IMR-90 (cell line): Measurements from ENCODE around the gene SBSN. TPM values are rescaled to one million over a fixed set of nuclear protein-coding genes. Genes with fewer than 3 reads are reported as not detected.
A peak's percentile ranks its signal among the peaks of the same experiment; 100 is the strongest.

Experiments
- ATAC-seq: fragments of 200-7000 bp; cut with Tn5 transposase; 2 replicates; pipeline ENCODE4 v1.9.1; 2020; ENCODE audit warnings: low read depth, mild to moderate bottlenecking, moderate library complexity
- BruUV-seq: library from RNA; stranded (reverse); fragments of 400-500 nt; replicated peaks from 2 replicates; lab custom pipeline; 2021; lab: Mats Ljungman, UMichigan
- CTCF ChIA-PET: fragments of 300-600 bp; formaldehyde crosslinking; extraction: SDS; loops from one replicate; lab custom pipeline; 2021; ENCODE audit warnings: antibody characterized with exemption; lab: Yijun Ruan, JAX
- POLR2A ChIA-PET: fragments of 300-600 bp; sonication (Branson Sonifier 250); formaldehyde crosslinking; loops from one replicate; lab custom pipeline; 2022; ENCODE audit warnings: antibody characterized with exemption; ENCODE audit not compliant: unreplicated experiment; lab: Charles Lee
- DNase-seq: peaks from one replicate; pipeline ENCODE4 v3.0.0; 2013
- H2AFZ ChIP-seq: replicated peaks from 2 replicates; pipeline ENCODE3; 2013; ENCODE audit warnings: low read length, mild to moderate bottlenecking; ENCODE audit not compliant: poor library complexity
- H2AK5ac ChIP-seq: 2 replicates; pipeline ENCODE4 v1.6.1; 2013; ENCODE audit warnings: low read depth, low read length, inconsistent platforms
- H2AK9ac ChIP-seq: replicated peaks from 2 replicates; pipeline ENCODE3; 2013; ENCODE audit warnings: mild to moderate bottlenecking, low read depth, low read length, moderate library complexity; ENCODE audit not compliant: poor library complexity
- H2BK120ac ChIP-seq: 2 replicates; pipeline ENCODE4 v1.6.1; 2013; ENCODE audit warnings: low read depth, low read length, inconsistent platforms
- H2BK15ac ChIP-seq: 3 replicates; pipeline ENCODE4 v1.6.1; 2013; ENCODE audit warnings: low read depth, low read length, inconsistent platforms
- H2BK20ac ChIP-seq: 2 replicates; pipeline ENCODE4 v1.6.1; 2013; ENCODE audit warnings: low read depth, mild to moderate bottlenecking, inconsistent platforms, low read length, moderate library complexity
- H2BK5ac ChIP-seq: 2 replicates; pipeline ENCODE4 v1.6.1; 2013; ENCODE audit warnings: mild to moderate bottlenecking, low read depth, low read length, inconsistent platforms; ENCODE audit not compliant: poor library complexity, severe bottlenecking
- H3K14ac ChIP-seq: replicated peaks from 2 replicates; pipeline ENCODE4 v1.6.1; 2013; ENCODE audit warnings: low read depth, low read length, inconsistent platforms
- H3K18ac ChIP-seq: 2 replicates; pipeline ENCODE4 v1.6.1; 2013; ENCODE audit warnings: low read depth, low read length, control low read depth
- H3K23ac ChIP-seq: 2 replicates; pipeline ENCODE4 v1.6.1; 2013; ENCODE audit warnings: low read depth, low read length, inconsistent platforms
- H3K27ac ChIP-seq: 2 replicates; pipeline ENCODE4 v1.5.1; 2013; ENCODE audit warnings: mild to moderate bottlenecking, control low read depth, low read length; ENCODE audit not compliant: insufficient read depth
- H3K27me3 ChIP-seq: 2 replicates; pipeline ENCODE4 v1.6.1; 2013; ENCODE audit warnings: low read length; ENCODE audit not compliant: control insufficient read depth, insufficient read depth
- H3K36me3 ChIP-seq: 2 replicates; pipeline ENCODE4 v1.6.1; 2013; ENCODE audit warnings: low read length, mixed read lengths; ENCODE audit not compliant: control insufficient read depth, insufficient read depth
- H3K4ac ChIP-seq: 2 replicates; pipeline ENCODE4 v1.6.1; 2013; ENCODE audit warnings: low read depth, low read length, inconsistent platforms
- H3K4me1 ChIP-seq: 2 replicates; pipeline ENCODE4 v1.6.1; 2013; ENCODE audit warnings: low read length, mixed read lengths; ENCODE audit not compliant: control insufficient read depth, insufficient read depth
- H3K4me2 ChIP-seq: 2 replicates; pipeline ENCODE4 v1.6.1; 2013; ENCODE audit warnings: low read depth, mild to moderate bottlenecking, control low read depth, low read length, moderate library complexity
- H3K4me3 ChIP-seq: 2 replicates; pipeline ENCODE4 v1.5.1; 2013; ENCODE audit warnings: low read depth, mild to moderate bottlenecking, control low read depth, low read length, moderate library complexity; ENCODE audit not compliant: insufficient read depth
- H3K56ac ChIP-seq: 2 replicates; pipeline ENCODE4 v1.6.1; 2013; ENCODE audit warnings: low read length, inconsistent platforms; ENCODE audit not compliant: insufficient read depth; ENCODE audit errors: extremely low read depth
- H3K79me1 ChIP-seq, 2 experiments: 2 replicates each; pipeline ENCODE4 v1.6.1; 2013; ENCODE audit warnings: low read length in 2 of 2, inconsistent platforms in 1 of 2, low read depth in 1 of 2
- H3K9ac ChIP-seq: 2 replicates; pipeline ENCODE4 v1.6.1; 2013; ENCODE audit warnings: low read depth, low read length, control low read depth
- H3K9me1 ChIP-seq: 2 replicates; pipeline ENCODE4 v1.6.1; 2013; ENCODE audit warnings: low read length, inconsistent platforms; ENCODE audit not compliant: insufficient read depth
- H3K9me3 ChIP-seq: 2 replicates; pipeline ENCODE4 v1.6.1; 2013; ENCODE audit warnings: low read length; ENCODE audit not compliant: control insufficient read depth, insufficient read depth
- H4K20me1 ChIP-seq: 2 replicates; pipeline ENCODE4 v1.6.1; 2013; ENCODE audit warnings: low read length, inconsistent platforms; ENCODE audit not compliant: insufficient read depth
- H4K5ac ChIP-seq: 2 replicates; pipeline ENCODE4 v1.6.1; 2013; ENCODE audit warnings: mild to moderate bottlenecking, low read depth, low read length, control low read depth
- H4K8ac ChIP-seq, 2 experiments: 2 replicates each; pipeline ENCODE4 v1.6.1; 2013; ENCODE audit warnings: low read depth in 2 of 2, low read length in 2 of 2, control low read depth in 1 of 2, inconsistent platforms in 1 of 2
- H4K91ac ChIP-seq: 2 replicates; pipeline ENCODE4 v1.6.1; 2013; ENCODE audit warnings: low read depth, low read length, inconsistent platforms; ENCODE audit not compliant: insufficient read depth
- CHD1 ChIP-seq: IDR thresholded peaks from 2 replicates; pipeline ENCODE4 v1.6.1; 2012; ENCODE audit warnings: low read depth, low read length, improper control_type of control experiment
- MXI1 ChIP-seq: IDR thresholded peaks from 2 replicates; pipeline ENCODE4 v1.6.1; 2012; ENCODE audit warnings: low read depth, mild to moderate bottlenecking, low read length, moderate library complexity, borderline replicate concordance
- WGBS, 2 experiments: methylation state at CpG; one replicate each; pipeline versions ENCODE4 v1.1.5 to v1.1.7; 2013; ENCODE audit warnings: missing lambda C conversion rate in 2 of 2; ENCODE audit not compliant: insufficient read length in 1 of 2; ENCODE audit errors: extremely low coverage in 2 of 2; 5-methylcytosine and 5-hydroxymethylcytosine counted together
- dilution Hi-C: fragments of 300-500 bp; cut with HindIII; formaldehyde crosslinking; loops from one replicate; pipeline ENCODE4 v1.14.3; 2018; ENCODE audit warnings: low sequenced_read_pairs; ENCODE audit not compliant: unreplicated experiment
- in situ Hi-C: fragments of 300-500 bp; cut with MboI; formaldehyde crosslinking; loops from 3 replicates; pipeline ENCODE4 v1.14.3; 2019; ENCODE audit warnings: low sequenced_read_pairs, inconsistent platforms, mixed read lengths
- intact Hi-C: fragments of 100-400 bp; cut with micrococcal nuclease; formaldehyde crosslinking; loops from 2 replicates; pipeline ENCODE4 v1.10.0; 2022
- polyA plus RNA-seq, 3 experiments: library from polyadenylated mRNA; depleted of rRNA; stranded (reverse); fragments of >200 nt; gene quantifications; 2 replicates each; pipeline ENCODE4 v1.2.3, GENCODE V29; 2012; ENCODE audit warnings: low replicate concordance in 1 of 3
- total RNA-seq: library from RNA; depleted of rRNA; stranded (reverse); fragments of >200 nt; gene quantifications from 2 replicates; pipeline ENCODE4 v1.2.3, GENCODE V29; 2012

The SBSN gene
- total and polyA plus RNA-seq, 2 of the 4 experiments (the other 2 are of a cell fraction): 0.72 to 6.4 TPM

GRCh38 chr19:35545855-35546381, 17.8 kb upstream of the SBSN start:
- no peak for TF ChIP-seq CHD1
- peak; percentile 55 for TF ChIP-seq MXI1
- no peak for DNase-seq
- Histone ChIP-seq H3K4ac (peak overlapping the region; percentile 86), H2BK5ac (peak overlapping the region; percentile 44), H3K27me3 (no peaks in the 10 kb centered on the region), H3K9me1 (peaks cover 9% of the 10 kb centered on the region; the same call in 1 of the 2 replicates), H3K4me3 (peak overlapping the region; percentile 91), H3K14ac (peak overlapping the region; percentile 78; the same call in 1 of the 2 replicates), H3K4me1 (peaks cover 8% of the 10 kb centered on the region), H4K5ac (peak overlapping the region; percentile 57), H3K27ac (peak overlapping the region; percentile 74), H4K8ac (peak overlapping the region; percentile 73 to 97; a peak in 2 of 4 replicates), H3K9ac (peak overlapping the region; percentile 79), H2BK120ac (peak overlapping the region; percentile 31; the same call in 1 of the 2 replicates), H3K23ac (peak overlapping the region; percentile 71; the same call in 1 of the 2 replicates), H4K91ac (peak overlapping the region; percentile 72), H2BK20ac (no peak overlapping the region), H3K4me2 (peak overlapping the region; percentile 75), H2BK15ac (no peak overlapping the region), H2AK5ac (peak overlapping the region; percentile 71; the same call in 1 of the 2 replicates), H3K9me3 (no peaks in the 10 kb centered on the region), H3K56ac (peak overlapping the region; percentile 46; the same call in 1 of the 2 replicates), H3K79me1 (peaks cover 31 to 49% of the 10 kb centered on the region in 2 experiments), H2AK9ac (peak overlapping the region; percentile 95), H2AFZ (peak overlapping the region; percentile 99), H3K18ac (no peak overlapping the region), H3K36me3 (peaks cover 6% of the 10 kb centered on the region; the same call in 1 of the 2 replicates), H4K20me1 (0 out of 2 replicates have a peak, but pooled peaks cover 7% of the 10 kb centered on the region)
- WGBS, 2 experiments: 9% methylated on average over 13 of the region's 27 CpGs; no CpG with 5 or more reads in 1 of the 2 experiments
- CTCF ChIA-PET: no interaction called here
- BruUV-seq: no TSS peak
- in situ Hi-C loops: loop anchor here (5.0 kb wide), 1 partner anchor 171 kb away; the partner anchor contains the start of gene KMT2B
- peak; percentile 57 for ATAC-seq
- POLR2A ChIA-PET: no interaction called here
- intact Hi-C loops: loop anchor here (1.0 to 5.0 kb wide), 4 partner anchors 35 to 194 kb away; partner anchors contain the start of genes RBM42 and ZBTB32
- dilution Hi-C loops: no loop called here
